Loucy (cell line): ENCODE data around the gene MYEOV.

Experiments used
- H2AFZ ChIP-seq: fragments of 200-600 bp; sonication (generic); 2 replicates; pipeline ENCODE4 v1.6.0; 2016; ENCODE audit warnings: antibody characterized with exemption, mild to moderate bottlenecking, low read length, moderate library complexity
- H3F3A ChIP-seq: fragments of 200-600 bp; 2 replicates; pipeline ENCODE4 v1.6.0; 2016; ENCODE audit warnings: antibody characterized with exemption, low read depth, mild to moderate bottlenecking
- H3K27me3 ChIP-seq: fragments of 200-600 bp; sonication (generic); 2 replicates; pipeline ENCODE4 v1.6.1; 2014; ENCODE audit warnings: low read length, mild to moderate bottlenecking; ENCODE audit not compliant: insufficient read depth, poor library complexity, severe bottlenecking
- H3K36me3 ChIP-seq: fragments of 200-600 bp; sonication (generic); 2 replicates; pipeline ENCODE4 v1.6.1; 2016; ENCODE audit warnings: low read length; ENCODE audit not compliant: insufficient read depth
- H3K4me1 ChIP-seq: fragments of 200-600 bp; sonication (generic); 2 replicates; pipeline ENCODE4 v1.5.1; 2014; ENCODE audit warnings: low read length, mild to moderate bottlenecking; ENCODE audit not compliant: insufficient read depth, poor library complexity, severe bottlenecking
- H3K4me2 ChIP-seq: fragments of 200-600 bp; sonication (generic); 2 replicates; pipeline ENCODE4 v1.6.0; 2014; ENCODE audit warnings: antibody characterized with exemption, low read length, low read depth, mild to moderate bottlenecking; ENCODE audit not compliant: poor library complexity, severe bottlenecking
- H3K4me3 ChIP-seq: fragments of 200-600 bp; sonication (generic); 2 replicates; pipeline ENCODE4 v1.5.1; 2014; ENCODE audit warnings: low read length, mild to moderate bottlenecking, mixed read lengths; ENCODE audit not compliant: poor library complexity, severe bottlenecking
- H3K79me2 ChIP-seq: fragments of 200-600 bp; sonication (generic); 2 replicates; pipeline ENCODE4 v1.6.1; 2014; ENCODE audit warnings: low read length; ENCODE audit not compliant: insufficient read depth
- H3K9ac ChIP-seq: fragments of 200-600 bp; sonication (generic); 2 replicates; pipeline ENCODE4 v1.6.0; 2014; ENCODE audit warnings: mild to moderate bottlenecking, low read depth, low read length, moderate library complexity; ENCODE audit not compliant: poor library complexity, severe bottlenecking
- H3K9me2 ChIP-seq: fragments of 200-600 bp; sonication (generic); replicated peaks from 2 replicates; pipeline ENCODE4 v1.6.1; 2016; ENCODE audit warnings: low read depth, low read length, mixed read lengths
- H3K9me3 ChIP-seq: fragments of 200-600 bp; sonication (generic); 2 replicates; pipeline ENCODE4 v1.6.1; 2014; ENCODE audit warnings: mild to moderate bottlenecking, antibody characterized with exemption, low read length, low read depth; ENCODE audit not compliant: insufficient read depth
- H4K20me1 ChIP-seq: fragments of 200-600 bp; sonication (generic); 2 replicates; pipeline ENCODE4 v1.6.0; 2014; ENCODE audit warnings: antibody characterized with exemption, low read length, mild to moderate bottlenecking; ENCODE audit not compliant: insufficient read depth, poor library complexity, severe bottlenecking
- CTCF ChIP-seq: fragments of 200-600 bp; sonication (generic); conservative IDR thresholded peaks from 2 replicates; pipeline ENCODE4 v1.5.1; 2014; ENCODE audit warnings: mild to moderate bottlenecking, antibody characterized with exemption, low read length
- EZH2phosphoT487 ChIP-seq: fragments of 200-600 bp; IDR thresholded peaks from 2 replicates; pipeline ENCODE4 v1.6.1; 2018; ENCODE audit warnings: antibody characterized with exemption, mild to moderate bottlenecking, moderate library complexity, borderline replicate concordance

MYEOV gene

GRCh38 chr11:69307421-69307820, 13.5 kb downstream of the MYEOV start:
- TF ChIP-seq CTCF (no peak), EZH2phosphoT487 (no peak)
- peaks cover 4% of the 10 kb centered on the region; the same call in 1 of the 2 replicates for H3F3A ChIP-seq

GRCh38 chr11:69307871-69308431, 14.0 kb downstream of the MYEOV start:
- Histone ChIP-seq H3K9ac (peak overlapping the region; percentile 41), H3K79me2 (no peaks in the 10 kb centered on the region)

More at GRCh38 chr11:69307421-69307820, 13.5 kb downstream of the MYEOV start:
- Histone ChIP-seq H3K9ac (no peak overlapping the region), H3K79me2 (no peaks in the 10 kb centered on the region), H4K20me1 (no peaks in the 10 kb centered on the region), H3K36me3 (no peaks in the 10 kb centered on the region), H3K4me3 (no peak overlapping the region), H3K4me2 (no peak overlapping the region), H2AFZ (no peak overlapping the region), H3K4me1 (peaks cover 55% of the 10 kb centered on the region), H3K27me3 (no peaks in the 10 kb centered on the region), H3K9me2 (no peaks in the 10 kb centered on the region), H3K9me3 (no peaks in the 10 kb centered on the region)

GRCh38 chr11:69308491-69308911, 14.5 kb downstream of the MYEOV start:
- TF ChIP-seq EZH2phosphoT487 (no peak), CTCF (no peak)
- H3K36me3 ChIP-seq: no peaks in the 10 kb centered on the region
- H3K4me2 ChIP-seq: no peak overlapping the region
- H4K20me1 ChIP-seq: no peaks in the 10 kb centered on the region
- no peak overlapping the region for H2AFZ ChIP-seq
- H3K79me2 ChIP-seq: no peaks in the 10 kb centered on the region
- H3K4me3 ChIP-seq: no peak overlapping the region
- H3K4me1 ChIP-seq: peaks cover 53% of the 10 kb centered on the region
- no peaks in the 10 kb centered on the region for H3K27me3 ChIP-seq
- peak overlapping the region; percentile 41 for H3K9ac ChIP-seq
- no peaks in the 10 kb centered on the region for H3K9me3 ChIP-seq
- peaks cover 4% of the 10 kb centered on the region; the same call in 1 of the 2 replicates for H3F3A ChIP-seq
- no peaks in the 10 kb centered on the region for H3K9me2 ChIP-seq

More at GRCh38 chr11:69307871-69308431, 14.0 kb downstream of the MYEOV start:
- no peaks in the 10 kb centered on the region for H4K20me1 ChIP-seq
- TF ChIP-seq EZH2phosphoT487 (no peak), CTCF (no peak)
- no peaks in the 10 kb centered on the region for H3K27me3 ChIP-seq
- peaks cover 55% of the 10 kb centered on the region for H3K4me1 ChIP-seq
- H3F3A ChIP-seq: peaks cover 4% of the 10 kb centered on the region; the same call in 1 of the 2 replicates
- no peak overlapping the region for H3K4me3 ChIP-seq
- no peaks in the 10 kb centered on the region for H3K9me2 ChIP-seq
- H3K36me3 ChIP-seq: no peaks in the 10 kb centered on the region
- H3K9me3 ChIP-seq: no peaks in the 10 kb centered on the region
- H3K4me2 ChIP-seq: no peak overlapping the region
- no peak overlapping the region for H2AFZ ChIP-seq
